Left renal pelvis (tissue), 4 donors: Measurements from ENCODE around the gene OPA1. TPM values are rescaled to one million over a fixed set of nuclear protein-coding genes. Genes with fewer than 3 reads are reported as not detected.

Experiments used
- DNase-seq, 4 donors: peaks; one replicate each; pipeline ENCODE4 v3.0.0-alpha.2; 2013; ENCODE audit warnings: low read depth in 4 of 4, low spot score in 3 of 4
- polyA plus RNA-seq, 4 donors: library from polyadenylated mRNA; unstranded; fragments of 120-200 nt; gene quantifications; one replicate each; pipeline ENCODE4 v1.2.1, GENCODE V29; 2013; ENCODE audit not compliant: insufficient read length in 4 of 4

Gene OPA1
- polyA plus RNA-seq, 4 donors = 53.6 to 92.8 (median 70.8) TPM

- DNase-seq = no peak
Observed at GRCh38 chr3:193693774-193694173, 100.8 kb downstream of the OPA1 start.

- no peak for DNase-seq
Observed at GRCh38 chr3:193701953-193702635, 109.1 kb downstream of the OPA1 start.

GRCh38 chr3:193702967-193703366 lies 110.0 kb downstream of the OPA1 start:
- DNase-seq = no peak

GRCh38 chr3:193704431-193704830 lies 111.4 kb downstream of the OPA1 start:
- DNase-seq = no peak

- DNase-seq = no peak
Observed at GRCh38 chr3:193708270-193708669, 115.3 kb downstream of the OPA1 start.

GRCh38 chr3:193710286-193711165 lies 117.5 kb downstream of the OPA1 start:
- no peak for DNase-seq

GRCh38 chr3:193711166-193711485 lies 118.1 kb downstream of the OPA1 start:
- DNase-seq = no peak

GRCh38 chr3:193711523-193711963 lies 118.5 kb downstream of the OPA1 start:
- no peak for DNase-seq

GRCh38 chr3:193711964-193712598 lies 119.1 kb downstream of the OPA1 start:
- no peak for DNase-seq

GRCh38 chr3:193712938-193713337 lies 119.9 kb downstream of the OPA1 start:
- DNase-seq = no peak

- DNase-seq = no peak
Observed at GRCh38 chr3:193714523-193715137, 121.6 kb downstream of the OPA1 start.

- DNase-seq = no peak
Observed at GRCh38 chr3:193716150-193716549, 123.1 kb downstream of the OPA1 start.

- no peak for DNase-seq
Observed at GRCh38 chr3:193719735-193720134, 126.7 kb downstream of the OPA1 start.

GRCh38 chr3:193720169-193720568 lies 127.2 kb downstream of the OPA1 start:
- no peak for DNase-seq

GRCh38 chr3:193722566-193722965 lies 129.6 kb downstream of the OPA1 start:
- DNase-seq = no peak

GRCh38 chr3:193727089-193727488 lies 134.1 kb downstream of the OPA1 start:
- DNase-seq = no peak

- DNase-seq = no peak
Observed at GRCh38 chr3:193728429-193729087, 135.6 kb downstream of the OPA1 start.

GRCh38 chr3:193729088-193729465 lies 136.1 kb downstream of the OPA1 start:
- DNase-seq = no peak

GRCh38 chr3:193729601-193730000 lies 136.6 kb downstream of the OPA1 start:
- no peak for DNase-seq

- DNase-seq = no peak
Observed at GRCh38 chr3:193730511-193730910, 137.5 kb downstream of the OPA1 start.

GRCh38 chr3:193730976-193731375 lies 138.0 kb downstream of the OPA1 start:
- DNase-seq = no peak
